OCI-LY1 (cell line): ENCODE measurements around the gene COMMD3.

ENCODE experiments used
- H2AFZ ChIP-seq: fragments of 200-600 bp; sonication (generic), shearing (Covaris generic); 2 replicates; pipeline ENCODE4 v1.6.0; 2014; ENCODE audit warnings: antibody characterized with exemption, mild to moderate bottlenecking, low read length
- H3F3A ChIP-seq: fragments of 200-600 bp; sonication (generic), shearing (Covaris generic); 2 replicates; pipeline ENCODE4 v1.6.0; 2014; ENCODE audit warnings: mild to moderate bottlenecking, antibody characterized with exemption, low read length, moderate library complexity; ENCODE audit not compliant: insufficient read depth
- H3K27ac ChIP-seq: fragments of 200-600 bp; sonication (generic); 2 replicates; pipeline ENCODE4 v1.5.1; 2014; ENCODE audit warnings: low read length, mixed run types, mild to moderate bottlenecking, low read depth; ENCODE audit not compliant: poor library complexity, severe bottlenecking
- H3K27me3 ChIP-seq: fragments of 200-600 bp; sonication (generic); 2 replicates; pipeline ENCODE4 v1.6.0; 2014; ENCODE audit warnings: antibody characterized with exemption, mild to moderate bottlenecking, low read length, moderate library complexity; ENCODE audit not compliant: insufficient read depth
- H3K36me3 ChIP-seq: fragments of 200-600 bp; sonication (generic); 2 replicates; pipeline ENCODE4 v1.6.1; 2014; ENCODE audit warnings: mild to moderate bottlenecking, antibody characterized with exemption, low read length, moderate library complexity, mixed read lengths; ENCODE audit not compliant: insufficient read depth
- H3K4me1 ChIP-seq: fragments of 200-600 bp; sonication (generic); 2 replicates; pipeline ENCODE4 v1.5.1; 2014; ENCODE audit warnings: mild to moderate bottlenecking, low read length, moderate library complexity; ENCODE audit not compliant: insufficient read depth, severe bottlenecking
- H3K4me2 ChIP-seq: fragments of 200-600 bp; sonication (generic), shearing (Covaris generic); 2 replicates; pipeline ENCODE4 v1.6.1; 2014; ENCODE audit warnings: low read length
- H3K4me3 ChIP-seq: fragments of 200-600 bp; sonication (generic); 2 replicates; pipeline ENCODE4 v1.5.1; 2014; ENCODE audit warnings: low read length, low read depth, mild to moderate bottlenecking, mixed read lengths; ENCODE audit not compliant: poor library complexity, severe bottlenecking
- H3K79me2 ChIP-seq: fragments of 200-600 bp; shearing (Covaris generic); 2 replicates; pipeline ENCODE4 v1.6.1; 2016; ENCODE audit warnings: mixed run types, low read length, mixed read lengths; ENCODE audit not compliant: insufficient read depth
- H3K9ac ChIP-seq: fragments of 200-600 bp; sonication (generic), shearing (Covaris generic); 2 replicates; pipeline ENCODE4 v1.6.1; 2014; ENCODE audit warnings: mild to moderate bottlenecking, low read length, mixed read lengths
- H3K9me2 ChIP-seq: fragments of 200-600 bp; sonication (generic), shearing (Covaris generic); 2 replicates; pipeline ENCODE4 v1.6.1; 2014; ENCODE audit warnings: low read depth, mild to moderate bottlenecking, low read length, mixed read lengths
- H3K9me3 ChIP-seq: fragments of 200-600 bp; shearing (Covaris generic); 2 replicates; pipeline ENCODE4 v1.6.1; 2014; ENCODE audit warnings: low read length, mixed read lengths
- H4K20me1 ChIP-seq: fragments of 200-600 bp; sonication (generic), shearing (Covaris generic); 2 replicates; pipeline ENCODE4 v1.6.0; 2016; ENCODE audit warnings: mild to moderate bottlenecking, low read length; ENCODE audit not compliant: insufficient read depth
- CTCF ChIP-seq: fragments of 200-600 bp; sonication (generic), shearing (Covaris generic); IDR thresholded peaks from 2 replicates; pipeline ENCODE4 v1.5.1; 2017; ENCODE audit warnings: mild to moderate bottlenecking, antibody characterized with exemption, low read length, moderate library complexity, mixed read lengths
- EZH2 ChIP-seq: fragments of 200-600 bp; sonication (generic), shearing (Covaris generic); IDR thresholded peaks from 2 replicates; pipeline ENCODE4 v1.8.0; 2017; ENCODE audit warnings: borderline replicate concordance, mixed run types, mild to moderate bottlenecking, antibody characterized with exemption, low read length, moderate library complexity, mixed read lengths

Gene COMMD3

GRCh38 chr10:22369434-22370072 lies 53.4 kb downstream of the COMMD3 start:
- Histone ChIP-seq H4K20me1 (no peaks in the 10 kb centered on the region), H3K27me3 (no peaks in the 10 kb centered on the region), H2AFZ (no peak overlapping the region), H3K9me3 (no peaks in the 10 kb centered on the region), H3K4me2 (no peak overlapping the region), H3K9me2 (no peaks in the 10 kb centered on the region), H3K4me3 (no peak overlapping the region), H3F3A (no peaks in the 10 kb centered on the region), H3K36me3 (no peaks in the 10 kb centered on the region), H3K27ac (no peak overlapping the region), H3K79me2 (no peaks in the 10 kb centered on the region), H3K9ac (no peak overlapping the region), H3K4me1 (no peaks in the 10 kb centered on the region)
- TF ChIP-seq EZH2 (no peak), CTCF (no peak)
